HepG2 (cell line): ENCODE measurements around the gene PTPRH. TPM values are rescaled to one million over a fixed set of nuclear protein-coding genes. Genes with fewer than 3 reads are reported as not detected.
A peak's percentile ranks its signal among the peaks of the same experiment; 100 is the strongest.

Source experiments
- ATAC-seq: fragments of 200-7000 bp; cut with Tn5 transposase; 3 replicates; pipeline ENCODE4 v1.9.1; 2020; ENCODE audit warnings: mild to moderate bottlenecking, moderate library complexity
- BruUV-seq: library from RNA; stranded (reverse); fragments of 400-500 nt; replicated peaks from 2 replicates; lab custom pipeline; 2021; lab: Mats Ljungman, UMichigan
- CTCF ChIA-PET: fragments of 300-600 bp; formaldehyde crosslinking; extraction: SDS; loops from one replicate; lab custom pipeline; 2021; ENCODE audit warnings: low total read pairs, inconsistent platforms, low intra/inter-chr PET ratio; lab: Yijun Ruan, JAX
- POLR2A ChIA-PET: fragments of 350-600 bp; sonication (Branson Sonifier 250); formaldehyde crosslinking; loops from one replicate; lab custom pipeline; 2020; ENCODE audit warnings: antibody characterized with exemption, inconsistent platforms; lab: Yijun Ruan, JAX
- DNase-seq: peaks from one replicate; pipeline ENCODE4 v3.0.0-alpha.2; 2015; ENCODE audit warnings: low spot score
- FAIRE-seq: peaks from 3 replicates; lab custom pipeline; 2011; peaks lifted over from hg19 to GRCh38; lab: Jason Lieb, UNC
- H2AFZ ChIP-seq: one replicate; pipeline ENCODE4 v1.6.1; 2011; ENCODE audit warnings: low read length, inconsistent platforms
- H3K27ac ChIP-seq: fragments of 300-600 bp; 3 replicates; pipeline ENCODE4 v1.8.0; 2011; ENCODE audit warnings: mixed run types, mild to moderate bottlenecking, mixed read lengths, low read length, inconsistent platforms; ENCODE audit not compliant: insufficient read depth; ENCODE audit errors: extremely low read length
- H3K27me3 ChIP-seq, 2 experiments: fragments of 200-600 bp in 1 of 2; 2 replicates in 1 of 2; 3 replicates in 1 of 2; pipeline versions ENCODE4 v1.6.0 to v1.8.0; 2011; ENCODE audit warnings: low read length in 2 of 2, mild to moderate bottlenecking in 2 of 2, moderate library complexity in 2 of 2, inconsistent platforms in 1 of 2; ENCODE audit not compliant: insufficient read depth in 2 of 2, control insufficient read depth in 1 of 2
- H3K36me3 ChIP-seq, 2 experiments: fragments of 200-600 bp in 1 of 2; replicated peaks in 1 of 2; 2 replicates in 1 of 2; 3 replicates in 1 of 2; pipeline versions ENCODE4 v1.5.1 to v1.8.0; 2011; ENCODE audit warnings: low read length in 2 of 2, inconsistent platforms in 1 of 2; ENCODE audit not compliant: insufficient read depth in 2 of 2, control insufficient read depth in 1 of 2
- H3K4me1 ChIP-seq: 2 replicates; pipeline ENCODE4 v1.5.1; 2012; ENCODE audit warnings: low read length, inconsistent platforms; ENCODE audit not compliant: insufficient read depth
- H3K4me2 ChIP-seq: 2 replicates; pipeline ENCODE4 v1.6.0; 2011; ENCODE audit warnings: low read depth, low read length, inconsistent platforms
- H3K4me3 ChIP-seq, 3 experiments: fragments of 200-600 bp in 1 of 3; sonication (generic), shearing (Covaris generic) in 1 of 3; replicated peaks in 1 of 3; 2 replicates each; pipeline ENCODE4 v1.5.1; 2011 to 2016; ENCODE audit warnings: low read length in 3 of 3, inconsistent platforms in 2 of 3, low read depth in 2 of 3, mild to moderate bottlenecking in 2 of 3, control low read depth in 1 of 3, mixed read lengths in 1 of 3; ENCODE audit not compliant: insufficient read depth in 1 of 3
- H3K79me2 ChIP-seq: one replicate; pipeline ENCODE4 v1.6.1; 2011; ENCODE audit warnings: low read length, inconsistent platforms; ENCODE audit not compliant: insufficient read depth
- H3K9ac ChIP-seq: 2 replicates; pipeline ENCODE4 v1.6.0; 2011; ENCODE audit warnings: mild to moderate bottlenecking, low read depth, low read length, inconsistent platforms; ENCODE audit not compliant: insufficient read depth
- H3K9me3 ChIP-seq: 2 replicates; pipeline ENCODE4 v1.5.1; 2012; ENCODE audit warnings: mild to moderate bottlenecking, low read length
- H4K20me1 ChIP-seq: 2 replicates; pipeline ENCODE4 v1.6.0; 2011; ENCODE audit warnings: inconsistent platforms, mild to moderate bottlenecking, low read length, moderate library complexity; ENCODE audit not compliant: insufficient read depth
- DZIP1 ChIP-seq: sonication (generic); formaldehyde crosslinking; IDR thresholded peaks from 2 replicates; pipeline ENCODE4 v1.5.0; 2020; ENCODE audit warnings: mild to moderate bottlenecking, missing genetic modification reagents
- ETS1 ChIP-seq: sonication (generic); formaldehyde crosslinking; IDR thresholded peaks from 2 replicates; pipeline ENCODE4 v1.4.0; 2020; ENCODE audit warnings: missing genetic modification reagents
- HNRNPL ChIP-seq: fragments of 200-400 bp; formaldehyde crosslinking; IDR thresholded peaks from 2 replicates; pipeline ENCODE4 v1.6.1; 2017; ENCODE audit warnings: mild to moderate bottlenecking, low read depth, low read length
- KLF12 ChIP-seq: sonication (generic); formaldehyde crosslinking; IDR thresholded peaks from 2 replicates; pipeline ENCODE4 v1.4.0; 2020; ENCODE audit warnings: missing genetic modification reagents, borderline replicate concordance
- NRL ChIP-seq: sonication (generic); formaldehyde crosslinking; IDR thresholded peaks from 2 replicates; pipeline ENCODE4 v1.5.0; 2020; ENCODE audit warnings: missing genetic modification reagents, mild to moderate bottlenecking, moderate library complexity, borderline replicate concordance
- SP4 ChIP-seq: sonication (generic); formaldehyde crosslinking; IDR thresholded peaks from 2 replicates; pipeline ENCODE4 v1.8.1; 2023; ENCODE audit warnings: mild to moderate bottlenecking, missing genetic modification reagents
- TAF1 ChIP-seq: sonication (generic); formaldehyde crosslinking; IDR thresholded peaks from 2 replicates; pipeline ENCODE4 v1.4.0; 2020; ENCODE audit warnings: missing genetic modification reagents
- USF2 ChIP-seq, 2 experiments: sonication (generic) in 1 of 2; formaldehyde crosslinking in 1 of 2; IDR thresholded peaks; 2 replicates each; pipeline versions ENCODE4 v1.5.1 to v1.6.1; 2011 to 2020; ENCODE audit warnings: borderline replicate concordance in 1 of 2, low read depth in 1 of 2, low read length in 1 of 2, mild to moderate bottlenecking in 1 of 2, missing genetic modification reagents in 1 of 2, moderate library complexity in 1 of 2
- ZBTB2 ChIP-seq: sonication (generic); formaldehyde crosslinking; IDR thresholded peaks from 2 replicates; pipeline ENCODE4 v1.8.0; 2022; ENCODE audit warnings: low read depth, missing genetic modification reagents
- ZBTB7A ChIP-seq: sonication (generic); formaldehyde crosslinking; IDR thresholded peaks from 2 replicates; pipeline ENCODE4 v1.8.0; 2022; ENCODE audit warnings: mild to moderate bottlenecking, missing genetic modification reagents
- ZFP37 ChIP-seq: sonication (generic); formaldehyde crosslinking; IDR thresholded peaks from 2 replicates; pipeline ENCODE4 v1.4.0; 2020; ENCODE audit warnings: missing genetic modification reagents, borderline replicate concordance
- ZNF235 ChIP-seq: sonication (generic); formaldehyde crosslinking; IDR thresholded peaks from 2 replicates; pipeline ENCODE4 v1.8.1; 2023; ENCODE audit warnings: mild to moderate bottlenecking, missing genetic modification reagents, borderline replicate concordance
- ZNF773 ChIP-seq: sonication (generic); formaldehyde crosslinking; IDR thresholded peaks from 2 replicates; pipeline ENCODE4 v1.4.0; 2020; ENCODE audit warnings: missing genetic modification reagents, borderline replicate concordance
- WGBS: methylation state at CpG from one replicate; pipeline ENCODE4 v1.1.6; 2017; ENCODE audit warnings: low lambda C conversion rate; 5-methylcytosine and 5-hydroxymethylcytosine counted together
- in situ Hi-C: cut with HindIII; loops from 2 replicates; pipeline ENCODE4 v1.10.0; 2017; ENCODE audit warnings: low pct_unique_long_range_greater_than_20kb; ENCODE audit not compliant: extremely low pct_ligation_motif_present
- intact Hi-C: fragments of 100-400 bp; cut with micrococcal nuclease; formaldehyde crosslinking; loops from one replicate; pipeline ENCODE4 v1.10.0; 2022; ENCODE audit not compliant: unreplicated experiment
- polyA plus RNA-seq, 8 experiments: library from polyadenylated mRNA; depleted of rRNA in 3 of 8; stranded (reverse) in 7 of 8; unstranded in 1 of 8; fragments of >200 nt; fragmentation: Illumina TruSeq in 4 of 8; extraction: Trizol in 4 of 8; gene quantifications; 2 replicates each; pipeline versions ENCODE4 v1.2.1 to v1.2.3, GENCODE V29; 2011 to 2016; ENCODE audit warnings: low read depth in 4 of 8, missing spikeins in 1 of 8, mixed read lengths in 1 of 8; ENCODE audit not compliant: insufficient read depth in 1 of 8
- total RNA-seq, 5 experiments: library from RNA; depleted of rRNA; stranded (reverse); fragments of >200 nt; fragmentation: Illumina TruSeq; extraction: Trizol; gene quantifications; 2 replicates each; pipeline ENCODE4 v1.2.3, GENCODE V29; 2016; ENCODE audit warnings: low read depth in 1 of 5

PTPRH gene
- total and polyA plus RNA-seq, 2 of the 13 experiments (the other 11 are each of a cell fraction or from before 2014, with no cell fraction given) = 14.7 to 125 TPM

- ChIA-PET POLR2A (interaction anchor here (0.6 to 2.3 kb wide), 4 partner anchors 22 to 30 kb away, joined by 3 to 12 read pairs (median 6); partner anchors contain the start of gene PPP6R1), CTCF (no interaction called here)
- H3K9ac ChIP-seq = peak overlapping the region; percentile 60; the same call in 1 of the 2 replicates
- H3K27me3 ChIP-seq = no peaks in the 10 kb centered on the region
- peak; percentile 31 for ATAC-seq
- intact Hi-C loops (no loop called here), in situ Hi-C loops (no loop called here)
- H3K36me3 ChIP-seq = peaks cover 14 to 43% of the 10 kb centered on the region in 2 experiments; a peak in 4 of 5 replicates
- no peak for FAIRE-seq
- H3K4me2 ChIP-seq = peak overlapping the region; percentile 88
- peaks cover 4% of the 10 kb centered on the region for H3K79me2 ChIP-seq
- H3K4me1 ChIP-seq = peaks cover 71% of the 10 kb centered on the region
- no peaks in the 10 kb centered on the region for H3K9me3 ChIP-seq
- BruUV-seq = TSS peak; percentile 41
- no peaks in the 10 kb centered on the region for H4K20me1 ChIP-seq
- H3K27ac ChIP-seq = peak overlapping the region; percentile 76
- H3K4me3 ChIP-seq = peak overlapping the region in 1 of 3 experiments; percentile 67; a peak in 1 of 6 replicates
- DNase-seq = no peak
- WGBS = 76% methylated on average over 17 of the region's 18 CpGs
- no peak overlapping the region for H2AFZ ChIP-seq
- TF ChIP-seq ZNF773 (0 out of 2 replicates have a peak, but pooled peaks have one; percentile 45), ZNF235 (CRISPR knock-in tag) (0 out of 2 replicates have a peak, but pooled peaks have one; percentile 56), ZFP37 (no peak), SP4 (CRISPR knock-in tag) (0 out of 2 replicates have a peak, but pooled peaks have one; percentile 11), USF2 (IDR thresholded peaks at IDR 0.05; ENCODE audit: low read depth, low read length) (no peak), USF2 (CRISPR knock-in tag; IDR thresholded peaks at IDR 0.05; ENCODE audit: borderline replicate concordance) (no peak), ZBTB7A (0 out of 2 replicates have a peak, but pooled peaks have one; percentile 4), HNRNPL (0 out of 2 replicates have a peak, but pooled peaks have one; percentile 11), ZBTB2 (CRISPR knock-in tag) (0 out of 2 replicates have a peak, but pooled peaks have one; percentile 33), DZIP1 (CRISPR knock-in tag) (0 out of 2 replicates have a peak, but pooled peaks have one; percentile 40), TAF1 (no peak), KLF12 (CRISPR knock-in tag) (0 out of 2 replicates have a peak, but pooled peaks have one; percentile 48), ETS1 (CRISPR knock-in tag) (0 out of 2 replicates have a peak, but pooled peaks have one; percentile 27), NRL (CRISPR knock-in tag) (peak; percentile 18; the same call in 1 of the 2 replicates)
Observed at GRCh38 chr19:55229145-55229788, 20.0 kb upstream of the PTPRH start.
